Breast epithelium (tissue), 3 donors: ENCODE data around the gene PRMT9.

Source experiments
- CTCF ChIP-seq, 3 donors: fragments of 450-650 bp; IDR thresholded peaks; one replicate each; pipeline ENCODE4 v1.5.1; 2016 to 2017; ENCODE audit warnings: antibody characterized with exemption in 3 of 3, mild to moderate bottlenecking in 3 of 3, moderate library complexity in 3 of 3
- POLR2A ChIP-seq: fragments of 450-650 bp; IDR thresholded peaks from one replicate; pipeline ENCODE4 v1.6.1; 2016; ENCODE audit warnings: antibody characterized with exemption, mild to moderate bottlenecking, moderate library complexity
- POLR2AphosphoS5 ChIP-seq, 3 donors: sonication (generic); formaldehyde crosslinking; IDR thresholded peaks; one replicate each; pipeline ENCODE4 v1.6.1; 2017; ENCODE audit warnings: antibody characterized with exemption in 3 of 3

DNA sequence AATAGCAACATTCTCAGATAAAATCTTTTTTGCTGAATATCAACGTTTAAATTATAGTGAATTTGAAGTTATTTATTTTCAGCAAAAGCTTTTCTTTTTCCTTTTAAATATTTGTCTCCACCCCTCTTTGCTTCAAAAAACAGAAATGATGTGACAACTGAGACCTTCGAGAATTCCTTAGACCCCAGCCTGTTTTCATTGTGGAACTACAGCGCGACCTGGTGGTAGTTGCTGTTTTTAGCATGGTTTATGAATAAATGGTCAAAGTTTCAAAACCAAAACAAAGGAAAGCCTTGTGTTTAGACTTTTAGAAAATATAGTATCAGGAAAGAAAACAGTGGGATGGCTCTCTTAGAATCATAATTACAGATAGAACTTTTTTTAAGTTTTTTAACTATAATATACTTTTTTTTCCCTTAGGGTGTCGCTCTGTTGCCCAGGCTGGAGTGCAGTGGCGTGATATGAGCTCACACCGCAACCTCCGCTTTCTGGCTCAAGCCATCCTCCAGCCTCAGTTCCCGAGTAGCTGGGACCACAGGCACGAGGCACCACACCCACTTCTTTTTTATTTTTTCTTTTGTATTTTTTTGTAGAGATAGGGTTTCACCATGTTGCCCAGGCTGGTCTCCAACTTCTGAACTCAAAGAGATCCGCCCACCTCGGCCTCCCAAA, 93.6 kb downstream of the PRMT9 start:
- TF ChIP-seq CTCF (IDR thresholded peaks at IDR 0.05): peak; percentile 61 to 71 (median 70)
- no peak for TF ChIP-seq POLR2AphosphoS5 (IDR thresholded peaks at IDR 0.05)
- no peak for TF ChIP-seq POLR2A
